Measurements from ENCODE around the gene SPOCK1.

The SPOCK1 gene

GRCh38 chr5:136994154-136994553, 505.0 kb downstream of the SPOCK1 start:
- no peak for DNase-seq (ENCODE audit: low read depth)
- TF ChIP-seq MAX (IDR thresholded peaks at IDR 0.05; ENCODE audit: low read depth, low read length) (no peak), CTCF (IDR thresholded peaks at IDR 0.05; ENCODE audit: low read depth, low read length) (no peak), POLR2A (IDR thresholded peaks at IDR 0.05; ENCODE audit: extremely low read depth, insufficient read length) (no peak), MYC (IDR thresholded peaks at IDR 0.05; ENCODE audit: low read depth, low read length) (no peak)
- H3K4me3 ChIP-seq (ENCODE audit: low read depth, low read length), result no peak overlapping the region

GRCh38 chr5:136992796-136993489, 506.2 kb downstream of the SPOCK1 start:
- no peak overlapping the region for H3K4me3 ChIP-seq (ENCODE audit: low read depth, low read length)
- no peak for DNase-seq (ENCODE audit: low read depth)
- TF ChIP-seq MAX (IDR thresholded peaks at IDR 0.05; ENCODE audit: low read depth, low read length) (no peak), CTCF (IDR thresholded peaks at IDR 0.05; ENCODE audit: low read depth, low read length) (no peak), POLR2A (IDR thresholded peaks at IDR 0.05; ENCODE audit: extremely low read depth, insufficient read length) (no peak), MYC (IDR thresholded peaks at IDR 0.05; ENCODE audit: low read depth, low read length) (no peak)

- no peak for TF ChIP-seq CTCF (IDR thresholded peaks at IDR 0.05; ENCODE audit: low read depth, low read length)
- TF ChIP-seq MYC (IDR thresholded peaks at IDR 0.05; ENCODE audit: low read depth, low read length), result no peak
- TF ChIP-seq POLR2A (IDR thresholded peaks at IDR 0.05; ENCODE audit: extremely low read depth, insufficient read length), result no peak
- TF ChIP-seq MAX (IDR thresholded peaks at IDR 0.05; ENCODE audit: low read depth, low read length), result no peak
- H3K4me3 ChIP-seq (ENCODE audit: low read depth, low read length), result no peak overlapping the region
- no peak for DNase-seq (ENCODE audit: low read depth)
These were observed 513.2 kb downstream of the SPOCK1 start for GRCh38 chr5:136985785-136986475.

- no peak overlapping the region for H3K4me3 ChIP-seq (ENCODE audit: low read depth, low read length)
- TF ChIP-seq MYC (IDR thresholded peaks at IDR 0.05; ENCODE audit: low read depth, low read length) (no peak), POLR2A (IDR thresholded peaks at IDR 0.05; ENCODE audit: extremely low read depth, insufficient read length) (no peak), CTCF (IDR thresholded peaks at IDR 0.05; ENCODE audit: low read depth, low read length) (no peak), MAX (IDR thresholded peaks at IDR 0.05; ENCODE audit: low read depth, low read length) (no peak)
- no peak for DNase-seq (ENCODE audit: low read depth)
These were observed 514.2 kb downstream of the SPOCK1 start for GRCh38 chr5:136984772-136985446.

GRCh38 chr5:136981936-136982335, 517.2 kb downstream of the SPOCK1 start:
- DNase-seq (ENCODE audit: low read depth), result no peak

More at GRCh38 chr5:136981936-136982335, 517.2 kb downstream of the SPOCK1 start:
- TF ChIP-seq MYC (IDR thresholded peaks at IDR 0.05; ENCODE audit: low read depth, low read length) (no peak), CTCF (IDR thresholded peaks at IDR 0.05; ENCODE audit: low read depth, low read length) (no peak), MAX (IDR thresholded peaks at IDR 0.05; ENCODE audit: low read depth, low read length) (no peak), POLR2A (IDR thresholded peaks at IDR 0.05; ENCODE audit: extremely low read depth, insufficient read length) (no peak)
- H3K4me3 ChIP-seq (ENCODE audit: low read depth, low read length), result no peak overlapping the region
